ENCODE results near the gene DENND6A.

- TF ChIP-seq CTCF (IDR thresholded peaks at IDR 0.05) (no peak), POLR2AphosphoS5 (IDR thresholded peaks at IDR 0.05) (no peak), POLR2A (IDR thresholded peaks at IDR 0.05) (no peak), EP300 (IDR thresholded peaks at IDR 0.05) (no peak)
Observed at GRCh38 chr3:57627976-57628375, 64.9 kb downstream of the DENND6A start.

Data from upper lobe of left lung (tissue), 4 donors.